Measurements from ENCODE around the gene RAB3GAP1. TPM values are rescaled to one million over a fixed set of nuclear protein-coding genes. Genes with fewer than 3 reads are reported as not detected.

Gene RAB3GAP1
- total RNA-seq, 4 donors from 2014 or later = 71.8 to 76.9 (median 72.3) TPM

GRCh38 chr2:135093670-135094330, 41.7 kb downstream of the RAB3GAP1 start:
- Histone ChIP-seq H3K27ac (no peak overlapping the region), H3K4me3 (no peak overlapping the region), H3K36me3 (peaks cover 0 to 37% of the 10 kb centered on the region in 2 donors), H3K9me3 (no peaks in the 10 kb centered on the region), H3K4me1 (no peaks in the 10 kb centered on the region), H3K27me3 (no peaks in the 10 kb centered on the region)
- TF ChIP-seq CTCF (IDR thresholded peaks at IDR 0.05) = no peak
- TF ChIP-seq EP300 (IDR thresholded peaks at IDR 0.05) = no peak
- no peak for TF ChIP-seq POLR2A (IDR thresholded peaks at IDR 0.05)
- TF ChIP-seq POLR2AphosphoS5 (IDR thresholded peaks at IDR 0.05) = no peak
- WGBS, 2 donors (ENCODE audit: low coverage in 1 of 2) = 88 to 94% methylated on average over 1 to 2 of the region's 3 CpGs
- ATAC-seq = no peak

- WGBS, 2 donors (ENCODE audit: low coverage in 1 of 2) = 69 to 75% methylated on average over 2 of the region's 2 CpGs
- Histone ChIP-seq H3K27ac (no peak overlapping the region), H3K9me3 (no peaks in the 10 kb centered on the region), H3K4me1 (no peaks in the 10 kb centered on the region), H3K36me3 (peaks cover 0 to 37% of the 10 kb centered on the region in 2 donors), H3K27me3 (no peaks in the 10 kb centered on the region), H3K4me3 (no peak overlapping the region)
- TF ChIP-seq POLR2A (IDR thresholded peaks at IDR 0.05) (no peak), EP300 (IDR thresholded peaks at IDR 0.05) (no peak), POLR2AphosphoS5 (IDR thresholded peaks at IDR 0.05) (no peak), CTCF (IDR thresholded peaks at IDR 0.05) (no peak)
- no peak for ATAC-seq
Measured at GRCh38 chr2:135094508-135094907, 42.4 kb downstream of the RAB3GAP1 start.

GRCh38 chr2:135095591-135095990, 43.5 kb downstream of the RAB3GAP1 start:
- peaks cover 0 to 37% of the 10 kb centered on the region in 2 donors for H3K36me3 ChIP-seq
- no peak overlapping the region for H3K27ac ChIP-seq
- 88 to 90% methylated on average over 3 of the region's 3 CpGs for WGBS, 2 donors (ENCODE audit: low coverage in 1 of 2)
- no peaks in the 10 kb centered on the region for H3K9me3 ChIP-seq
- peaks cover 0 to 9% (median 0%) of the 10 kb centered on the region in 3 donors for H3K4me1 ChIP-seq
- no peak for TF ChIP-seq EP300 (IDR thresholded peaks at IDR 0.05)
- no peak for TF ChIP-seq POLR2AphosphoS5 (IDR thresholded peaks at IDR 0.05)
- TF ChIP-seq CTCF (IDR thresholded peaks at IDR 0.05) = no peak
- no peak for TF ChIP-seq POLR2A (IDR thresholded peaks at IDR 0.05)
- no peak for ATAC-seq
- H3K27me3 ChIP-seq = no peaks in the 10 kb centered on the region
- H3K4me3 ChIP-seq = no peak overlapping the region

- Histone ChIP-seq H3K27ac (no peak overlapping the region), H3K4me1 (peaks cover 0 to 12% (median 0%) of the 10 kb centered on the region in 3 donors), H3K9me3 (no peaks in the 10 kb centered on the region), H3K27me3 (no peaks in the 10 kb centered on the region), H3K36me3 (peaks cover 0 to 37% of the 10 kb centered on the region in 2 donors), H3K4me3 (no peak overlapping the region)
- no peak for TF ChIP-seq CTCF (IDR thresholded peaks at IDR 0.05)
- TF ChIP-seq EP300 (IDR thresholded peaks at IDR 0.05) = no peak
- TF ChIP-seq POLR2A (IDR thresholded peaks at IDR 0.05) = no peak
- TF ChIP-seq POLR2AphosphoS5 (IDR thresholded peaks at IDR 0.05) = no peak
- WGBS, 2 donors (ENCODE audit: low coverage in 1 of 2) = 82 to 84% methylated on average over 3 to 4 of the region's 4 CpGs
- ATAC-seq = no peak
Measured at GRCh38 chr2:135096665-135097446, 44.8 kb downstream of the RAB3GAP1 start.

Measured in gastroesophageal sphincter (tissue), 4 donors.